Limb (tissue), 2 donors: Measurements from ENCODE around the gene IGFBP5.

Experiments
- DNase-seq, 2 donors: peaks; one replicate each; pipeline ENCODE4 v3.0.0-alpha.2; 2016; ENCODE audit errors: extremely low spot score in 2 of 2

Gene IGFBP5

GRCh38 chr2:216689397-216689796 lies 6.0 kb downstream of the IGFBP5 start:
- DNase-seq: no peak

- DNase-seq: peak in 1 of 2 donors; percentile 29
Measured at GRCh38 chr2:216688731-216689340, 6.5 kb downstream of the IGFBP5 start.

GRCh38 chr2:216687646-216688045 lies 7.7 kb downstream of the IGFBP5 start:
- DNase-seq: peak in 1 of 2 donors; percentile 41

- DNase-seq: no peak
Measured at GRCh38 chr2:216687111-216687510, 8.2 kb downstream of the IGFBP5 start.

- no peak for DNase-seq
Measured at GRCh38 chr2:216685327-216685875, 9.9 kb downstream of the IGFBP5 start.

- DNase-seq: peak in 1 of 2 donors; percentile 29
Measured at GRCh38 chr2:216683846-216684245, 11.5 kb downstream of the IGFBP5 start.

GRCh38 chr2:216681683-216682082 lies 13.7 kb downstream of the IGFBP5 start:
- no peak for DNase-seq

- DNase-seq: no peak
Measured at GRCh38 chr2:216680951-216681629, 14.3 kb downstream of the IGFBP5 start.

- DNase-seq: peak in 1 of 2 donors; percentile 46
Measured at GRCh38 chr2:216679658-216680024, 15.7 kb downstream of the IGFBP5 start.

- DNase-seq: no peak
Measured at GRCh38 chr2:216678813-216679657, 16.3 kb downstream of the IGFBP5 start.

GRCh38 chr2:216678098-216678465 lies 17.3 kb downstream of the IGFBP5 start:
- no peak for DNase-seq

- DNase-seq: no peak
Measured at GRCh38 chr2:216677439-216678097, 17.8 kb downstream of the IGFBP5 start.

- DNase-seq: no peak
Measured at GRCh38 chr2:216676630-216677029, 18.7 kb downstream of the IGFBP5 start.

- no peak for DNase-seq
Measured at GRCh38 chr2:216674376-216674775, 21.0 kb downstream of the IGFBP5 start.

- DNase-seq: peak in 1 of 2 donors; percentile 28
Measured at GRCh38 chr2:216673609-216674008, 21.7 kb downstream of the IGFBP5 start.

GRCh38 chr2:216673021-216673420 lies 22.3 kb downstream of the IGFBP5 start:
- DNase-seq: peak in 1 of 2 donors; percentile 37

GRCh38 chr2:216672466-216672865 lies 22.9 kb downstream of the IGFBP5 start:
- DNase-seq: no peak

- DNase-seq: peak in 1 of 2 donors; percentile 38
Measured at GRCh38 chr2:216671791-216672343, 23.5 kb downstream of the IGFBP5 start.

GRCh38 chr2:216671081-216671411 lies 24.3 kb downstream of the IGFBP5 start:
- DNase-seq: peak in 1 of 2 donors; percentile 37

GRCh38 chr2:216670266-216671080 lies 24.9 kb downstream of the IGFBP5 start:
- peak in 1 of 2 donors; percentile 49 for DNase-seq
